K562 (cell line): Measurements from ENCODE around the gene HSDL2. TPM values are rescaled to one million over a fixed set of nuclear protein-coding genes. Genes with fewer than 3 reads are reported as not detected.

Experiments
- CBX1 ChIP-seq: sonication (generic); IDR thresholded peaks from 2 replicates; pipeline ENCODE4 v1.6.1; 2016; ENCODE audit warnings: antibody characterized with exemption, low read depth, mild to moderate bottlenecking
- DPF2 ChIP-seq: fragments of 450-650 bp; IDR thresholded peaks from 2 replicates; pipeline ENCODE4 v1.6.1; 2016
- E2F3 ChIP-seq: fragments of 250-450 bp; sonication (Bioruptor Pico); IDR thresholded peaks from 2 replicates; pipeline ENCODE4 v1.4.0; 2020; ENCODE audit warnings: mild to moderate bottlenecking
- EP400 ChIP-seq: fragments of 450-650 bp; IDR thresholded peaks from 2 replicates; pipeline ENCODE4 v1.6.1; 2017; ENCODE audit warnings: antibody characterized with exemption, mild to moderate bottlenecking, moderate library complexity
- ETV5 ChIP-seq: sonication (generic); formaldehyde crosslinking; IDR thresholded peaks from 2 replicates; pipeline ENCODE4 v1.4.0; 2020; ENCODE audit warnings: low read depth, mild to moderate bottlenecking, missing genetic modification reagents
- FOS ChIP-seq: IDR thresholded peaks from 3 replicates; pipeline ENCODE4 v1.6.1; 2011; ENCODE audit not compliant: insufficient read length; ENCODE audit errors: extremely low read depth
- L3MBTL2 ChIP-seq: fragments of 450-650 bp; IDR thresholded peaks from 2 replicates; pipeline ENCODE4 v1.6.1; 2016; ENCODE audit warnings: mild to moderate bottlenecking, moderate library complexity
- MAZ ChIP-seq, 2 experiments: fragments of 450-650 bp in 1 of 2; sonication (generic) in 1 of 2; formaldehyde crosslinking; IDR thresholded peaks in 1 of 2; conservative IDR thresholded peaks in 1 of 2; 2 replicates each; pipeline versions ENCODE4 v1.4.0 to v1.5.0; 2020; ENCODE audit warnings: mild to moderate bottlenecking in 1 of 2, missing genetic modification reagents in 1 of 2
- NONO ChIP-seq, 2 experiments: fragments of 200-400 bp in 1 of 2; fragments of 450-650 bp in 1 of 2; formaldehyde crosslinking in 1 of 2; IDR thresholded peaks; 2 replicates each; pipeline ENCODE4 v1.6.1; 2017; ENCODE audit warnings: low read depth in 2 of 2, mild to moderate bottlenecking in 2 of 2, moderate library complexity in 2 of 2, low read length in 1 of 2
- OTX1 ChIP-seq: fragments of 450-650 bp; formaldehyde crosslinking; IDR thresholded peaks from 2 replicates; pipeline ENCODE4 v1.4.0; 2022; ENCODE audit warnings: mild to moderate bottlenecking
- PHTF2 ChIP-seq: fragments of 250-450 bp; sonication (Bioruptor Pico); IDR thresholded peaks from 2 replicates; pipeline ENCODE4 v1.5.0; 2021; ENCODE audit warnings: mild to moderate bottlenecking
- PML ChIP-seq: IDR thresholded peaks from 2 replicates; pipeline ENCODE4 v1.6.1; 2012; ENCODE audit warnings: low read length, inconsistent platforms
- RBBP5 ChIP-seq: fragments of 200-600 bp; sonication (generic); IDR thresholded peaks from 2 replicates; pipeline ENCODE4 v1.6.1; 2012; ENCODE audit warnings: borderline replicate concordance, mild to moderate bottlenecking, low read length, control low read depth, inconsistent platforms; ENCODE audit not compliant: insufficient read depth, poor library complexity, severe bottlenecking
- SIX5 ChIP-seq, 2 experiments: IDR thresholded peaks; 2 replicates each; pipeline ENCODE4 v1.6.1; 2011; ENCODE audit warnings: low read length in 2 of 2, borderline replicate concordance in 1 of 2, low read depth in 1 of 2, mild to moderate bottlenecking in 1 of 2, moderate library complexity in 1 of 2; ENCODE audit not compliant: insufficient read depth in 1 of 2
- SMAD4 ChIP-seq: fragments of 250-450 bp; sonication (Bioruptor Pico); conservative IDR thresholded peaks from 2 replicates; pipeline ENCODE4 v1.8.0; 2021; ENCODE audit warnings: inconsistent platforms, mild to moderate bottlenecking, moderate library complexity
- TCFL5 ChIP-seq: fragments of 250-450 bp; sonication (Bioruptor Pico); conservative IDR thresholded peaks from 2 replicates; pipeline ENCODE4 v1.6.1; 2021; ENCODE audit warnings: mild to moderate bottlenecking, moderate library complexity, matching md5 sums
- ZBTB2 ChIP-seq: fragments of 450-650 bp; IDR thresholded peaks from 2 replicates; pipeline ENCODE4 v1.6.1; 2016; ENCODE audit warnings: antibody characterized with exemption
- ZNF445 ChIP-seq: fragments of 250-450 bp; sonication (Bioruptor Pico); IDR thresholded peaks from 2 replicates; pipeline ENCODE4 v1.4.0; 2020; ENCODE audit warnings: low read depth, mild to moderate bottlenecking, moderate library complexity
- polyA plus RNA-seq, 8 experiments: library from polyadenylated mRNA; depleted of rRNA in 4 of 8; stranded (reverse) in 5 of 8; unstranded in 3 of 8; fragments of >200 nt; fragmentation: Nextera tagmentation in 2 of 8; fragmentation: Illumina TruSeq in 1 of 8; extraction: Ambion mirVana in 2 of 8; extraction: Trizol in 1 of 8; gene quantifications; 2 replicates each; pipeline versions ENCODE4 v1.2.1 to v1.2.3, GENCODE V29; 2011 to 2014; ENCODE audit warnings: inconsistent platforms in 1 of 8, missing spikeins in 1 of 8
- total RNA-seq, 7 experiments: library from RNA; depleted of rRNA in 6 of 7; stranded (reverse); fragments of >200 nt in 6 of 7; fragmentation: Illumina TruSeq in 2 of 7; extraction: Trizol in 2 of 7; gene quantifications; 2 replicates each; pipeline versions ENCODE4 v1.2.1 to v1.2.3, GENCODE V29; 2011 to 2021; ENCODE audit warnings: low replicate concordance in 1 of 7
- TF ChIP-seq, protein P1 (sequence below): fragments of 250-450 bp; sonication (Bioruptor Pico); IDR thresholded peaks from 2 replicates; pipeline ENCODE4 v1.4.0; 2020; ENCODE audit warnings: mild to moderate bottlenecking
- TF ChIP-seq, protein P2 (sequence below): fragments of 450-650 bp; IDR thresholded peaks from 2 replicates; pipeline ENCODE4 v1.7.1; 2018; ENCODE audit warnings: mild to moderate bottlenecking, low read depth; ENCODE audit not compliant: partially characterized antibody
- TF ChIP-seq, protein P3 (sequence below): sonication (generic); IDR thresholded peaks from 2 replicates; pipeline ENCODE4 v1.6.1; 2016

The HSDL2 gene
- total and polyA plus RNA-seq, 9 of the 15 experiments (the other 6 are each of a cell fraction or from before 2014, with no cell fraction given): 22.8 to 74.1 (median 35.6) TPM

DNA sequence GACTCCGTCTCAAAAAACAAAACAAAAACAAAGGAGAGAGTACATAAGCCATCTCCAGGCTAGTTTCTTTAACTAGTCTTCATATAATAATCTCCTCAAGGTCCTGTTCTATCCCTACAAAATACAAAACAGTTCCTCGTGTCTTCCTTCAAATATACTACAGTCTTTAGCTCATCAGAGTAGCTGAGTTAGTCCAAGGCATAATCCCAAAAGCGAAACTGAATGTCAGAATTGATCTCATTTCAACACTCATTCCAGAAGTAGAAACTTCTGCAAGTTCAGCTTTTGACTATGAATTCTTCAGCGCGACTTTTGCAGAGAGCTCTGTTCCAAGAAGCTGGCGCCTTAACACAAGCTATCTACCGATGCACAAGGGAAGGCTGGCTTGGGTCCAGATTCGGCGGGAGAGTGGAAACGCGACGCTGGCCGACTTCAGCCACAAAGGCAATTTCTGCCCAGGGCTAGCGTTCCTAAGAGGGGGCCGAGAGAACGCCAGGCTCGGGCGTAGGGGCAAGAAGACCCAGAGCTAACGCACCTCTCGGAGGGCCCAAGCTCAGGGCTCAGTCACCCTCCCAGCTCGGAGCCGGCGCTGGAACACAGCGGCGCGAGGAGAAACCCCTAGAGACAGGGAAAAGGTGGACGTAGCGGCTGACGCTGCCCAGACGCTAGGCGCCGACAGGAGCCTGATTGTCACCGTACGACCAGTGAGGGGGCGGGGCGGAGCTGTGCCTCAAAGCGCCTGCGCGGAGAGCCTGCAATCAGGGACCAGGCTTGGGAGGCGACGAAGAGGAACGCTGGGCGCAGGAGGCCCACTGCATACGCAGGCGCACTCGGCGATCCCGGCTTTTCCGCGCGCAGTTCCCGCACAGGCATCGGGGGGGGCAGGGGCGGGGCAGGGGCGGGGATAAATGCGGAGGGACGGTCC is 469 bp upstream of the HSDL2 start (continued):
- TF ChIP-seq CBX1 (no peak), EP400 (peak; percentile 78), ETV5 (no peak), PML (peak; percentile 84), DPF2 (peak; percentile 72), SIX5 (IDR thresholded peaks at IDR 0.05; ENCODE audit: borderline replicate concordance in 1 of 2, insufficient read depth in 1 of 2, low read depth in 1 of 2, low read length in 2 of 2) (no peak), OTX1 (peak; percentile 61; the same call in 1 of the 2 replicates), MAZ (CRISPR knock-in tag; conservative IDR thresholded peaks at IDR 0.05 in 1 of 2, IDR thresholded peaks at IDR 0.05 in 1 of 2) (peak; percentile 63 to 67), SMAD4 (CRISPR knock-in tag) (peak; percentile 91), TCFL5 (CRISPR knock-in tag) (no peak), ZBTB2 (peak; percentile 91), FOS (no peak), L3MBTL2 (peak; percentile 91), PHTF2 (CRISPR knock-in tag) (no peak), E2F3 (peak; percentile 75; the same call in 1 of the 2 replicates), RBBP5 (peak; percentile 63), ZNF445 (CRISPR knock-in tag) (no peak), NONO (IDR thresholded peaks at IDR 0.05; ENCODE audit: low read depth in 2 of 2, low read length in 1 of 2) (peak in 1 of 2 experiments; percentile 50; a peak in 1 of 4 replicates)
- TF ChIP-seq, protein P1, sequence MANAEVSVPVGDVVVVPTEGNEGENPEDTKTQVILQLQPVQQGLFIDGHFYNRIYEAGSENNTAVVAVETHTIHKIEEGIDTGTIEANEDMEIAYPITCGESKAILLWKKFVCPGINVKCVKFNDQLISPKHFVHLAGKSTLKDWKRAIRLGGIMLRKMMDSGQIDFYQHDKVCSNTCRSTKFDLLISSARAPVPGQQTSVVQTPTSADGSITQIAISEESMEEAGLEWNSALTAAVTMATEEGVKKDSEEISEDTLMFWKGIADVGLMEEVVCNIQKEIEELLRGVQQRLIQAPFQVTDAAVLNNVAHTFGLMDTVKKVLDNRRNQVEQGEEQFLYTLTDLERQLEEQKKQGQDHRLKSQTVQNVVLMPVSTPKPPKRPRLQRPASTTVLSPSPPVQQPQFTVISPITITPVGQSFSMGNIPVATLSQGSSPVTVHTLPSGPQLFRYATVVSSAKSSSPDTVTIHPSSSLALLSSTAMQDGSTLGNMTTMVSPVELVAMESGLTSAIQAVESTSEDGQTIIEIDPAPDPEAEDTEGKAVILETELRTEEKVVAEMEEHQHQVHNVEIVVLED (CRISPR knock-in tag): peak; percentile 85
- TF ChIP-seq, protein P2, sequence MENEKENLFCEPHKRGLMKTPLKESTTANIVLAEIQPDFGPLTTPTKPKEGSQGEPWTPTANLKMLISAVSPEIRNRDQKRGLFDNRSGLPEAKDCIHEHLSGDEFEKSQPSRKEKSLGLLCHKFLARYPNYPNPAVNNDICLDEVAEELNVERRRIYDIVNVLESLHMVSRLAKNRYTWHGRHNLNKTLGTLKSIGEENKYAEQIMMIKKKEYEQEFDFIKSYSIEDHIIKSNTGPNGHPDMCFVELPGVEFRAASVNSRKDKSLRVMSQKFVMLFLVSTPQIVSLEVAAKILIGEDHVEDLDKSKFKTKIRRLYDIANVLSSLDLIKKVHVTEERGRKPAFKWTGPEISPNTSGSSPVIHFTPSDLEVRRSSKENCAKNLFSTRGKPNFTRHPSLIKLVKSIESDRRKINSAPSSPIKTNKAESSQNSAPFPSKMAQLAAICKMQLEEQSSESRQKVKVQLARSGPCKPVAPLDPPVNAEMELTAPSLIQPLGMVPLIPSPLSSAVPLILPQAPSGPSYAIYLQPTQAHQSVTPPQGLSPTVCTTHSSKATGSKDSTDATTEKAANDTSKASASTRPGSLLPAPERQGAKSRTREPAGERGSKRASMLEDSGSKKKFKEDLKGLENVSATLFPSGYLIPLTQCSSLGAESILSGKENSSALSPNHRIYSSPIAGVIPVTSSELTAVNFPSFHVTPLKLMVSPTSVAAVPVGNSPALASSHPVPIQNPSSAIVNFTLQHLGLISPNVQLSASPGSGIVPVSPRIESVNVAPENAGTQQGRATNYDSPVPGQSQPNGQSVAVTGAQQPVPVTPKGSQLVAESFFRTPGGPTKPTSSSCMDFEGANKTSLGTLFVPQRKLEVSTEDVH: peak; percentile 26
- TF ChIP-seq, protein P3, sequence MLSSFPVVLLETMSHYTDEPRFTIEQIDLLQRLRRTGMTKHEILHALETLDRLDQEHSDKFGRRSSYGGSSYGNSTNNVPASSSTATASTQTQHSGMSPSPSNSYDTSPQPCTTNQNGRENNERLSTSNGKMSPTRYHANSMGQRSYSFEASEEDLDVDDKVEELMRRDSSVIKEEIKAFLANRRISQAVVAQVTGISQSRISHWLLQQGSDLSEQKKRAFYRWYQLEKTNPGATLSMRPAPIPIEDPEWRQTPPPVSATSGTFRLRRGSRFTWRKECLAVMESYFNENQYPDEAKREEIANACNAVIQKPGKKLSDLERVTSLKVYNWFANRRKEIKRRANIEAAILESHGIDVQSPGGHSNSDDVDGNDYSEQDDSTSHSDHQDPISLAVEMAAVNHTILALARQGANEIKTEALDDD: peak; percentile 59; the same call in 1 of the 2 replicates
